Keratinocyte (primary cell): ENCODE results near the gene PTMS. TPM values are rescaled to one million over a fixed set of nuclear protein-coding genes. Genes with fewer than 3 reads are reported as not detected.

ENCODE experiments used
- DNase-seq: peaks from one replicate; pipeline ENCODE4 v3.0.0-alpha.2; 2011; ENCODE audit warnings: low read depth, missing footprints, low spot score
- FAIRE-seq: peaks from 2 replicates; lab custom pipeline; 2011; peaks lifted over from hg19 to GRCh38; lab: Jason Lieb, UNC
- H2AFZ ChIP-seq: 2 replicates; pipeline ENCODE4 v1.6.0; 2012; ENCODE audit warnings: low read length, control low read depth, inconsistent platforms; ENCODE audit not compliant: control insufficient read depth
- H3K27ac ChIP-seq: 2 replicates; pipeline ENCODE4 v1.5.1; 2011; ENCODE audit warnings: low read length; ENCODE audit not compliant: control insufficient read depth, insufficient read depth
- H3K27me3 ChIP-seq: 3 replicates; pipeline ENCODE4 v1.6.0; 2011; ENCODE audit warnings: low read length; ENCODE audit not compliant: control insufficient read depth, insufficient read depth; ENCODE audit errors: extremely low read depth
- H3K36me3 ChIP-seq, 2 experiments: 2 replicates in 1 of 2; 3 replicates in 1 of 2; pipeline ENCODE4 v1.5.1; 2011; ENCODE audit warnings: low read length in 2 of 2, mild to moderate bottlenecking in 1 of 2; ENCODE audit not compliant: control insufficient read depth in 2 of 2, insufficient read depth in 2 of 2; ENCODE audit errors: extremely low read depth in 1 of 2
- H3K4me1 ChIP-seq: 3 replicates; pipeline ENCODE4 v1.5.1; 2011; ENCODE audit warnings: low read length; ENCODE audit not compliant: control insufficient read depth, insufficient read depth; ENCODE audit errors: extremely low read depth
- H3K4me2 ChIP-seq: 3 replicates; pipeline ENCODE4 v1.6.0; 2011; ENCODE audit warnings: low read depth, low read length; ENCODE audit not compliant: control insufficient read depth, insufficient read depth; ENCODE audit errors: extremely low read depth
- H3K4me3 ChIP-seq, 3 experiments: fragments of 200-600 bp in 1 of 3; sonication (generic) in 1 of 3; 2 replicates in 2 of 3; 3 replicates in 1 of 3; pipeline ENCODE4 v1.5.1; 2011 to 2016; ENCODE audit warnings: low read length in 3 of 3, mild to moderate bottlenecking in 3 of 3, control low read depth in 2 of 3, inconsistent platforms in 1 of 3, low read depth in 1 of 3, mixed read lengths in 1 of 3, mixed run types in 1 of 3, moderate library complexity in 1 of 3; ENCODE audit not compliant: control insufficient read depth in 2 of 3, insufficient read depth in 2 of 3; ENCODE audit errors: extremely low read depth in 1 of 3
- H3K79me2 ChIP-seq: 2 replicates; pipeline ENCODE4 v1.6.0; 2012; ENCODE audit warnings: low read length; ENCODE audit not compliant: control insufficient read depth, insufficient read depth
- H3K9ac ChIP-seq: 3 replicates; pipeline ENCODE4 v1.6.0; 2011; ENCODE audit warnings: low read length; ENCODE audit not compliant: control insufficient read depth, insufficient read depth; ENCODE audit errors: extremely low read depth
- H3K9me1 ChIP-seq: 3 replicates; pipeline ENCODE4 v1.6.0; 2011; ENCODE audit warnings: low read length; ENCODE audit not compliant: control insufficient read depth, insufficient read depth; ENCODE audit errors: extremely low read depth
- H3K9me3 ChIP-seq: 2 replicates; pipeline ENCODE4 v1.5.1; 2012; ENCODE audit warnings: low read depth, low read length; ENCODE audit not compliant: control insufficient read depth
- H4K20me1 ChIP-seq: 3 replicates; pipeline ENCODE4 v1.6.0; 2011; ENCODE audit warnings: low read length; ENCODE audit not compliant: control insufficient read depth, insufficient read depth; ENCODE audit errors: extremely low read depth
- EZH2 ChIP-seq: IDR thresholded peaks from one replicate; pipeline ENCODE4 v1.6.1; 2012; ENCODE audit warnings: inconsistent platforms, mild to moderate bottlenecking, low read length, moderate library complexity
- dilution Hi-C: fragments of 300-500 bp; cut with MboI; formaldehyde crosslinking; loops from one replicate; pipeline ENCODE4 v1.7.0; 2020; ENCODE audit warnings: low sequenced_read_pairs; ENCODE audit not compliant: extremely low pct_ligation_motif_present
- polyA plus RNA-seq, 5 experiments: library from polyadenylated mRNA; depleted of rRNA in 3 of 5; stranded (reverse) in 3 of 5; stranded (forward) in 1 of 5; unstranded in 1 of 5; fragments of >200 nt; gene quantifications; 1 replicate in 1 of 5; 2 replicates in 3 of 5; 3 replicates in 1 of 5; pipeline versions ENCODE4 v1.2.1 to v1.2.3, GENCODE V29; 2011 to 2012; ENCODE audit warnings: missing spikeins in 2 of 5, low read depth in 1 of 5, low replicate concordance in 1 of 5
- TF ChIP-seq, protein P1 (sequence below), 3 experiments: IDR thresholded peaks in 1 of 3; conservative IDR thresholded peaks in 1 of 3; optimal IDR thresholded peaks in 1 of 3; 2 replicates in 2 of 3; 3 replicates in 1 of 3; pipeline versions ENCODE3 to v1.5.1; 2011; ENCODE audit warnings: low read length in 3 of 3, mild to moderate bottlenecking in 3 of 3, moderate library complexity in 2 of 3, control low read depth in 1 of 3, inconsistent platforms in 1 of 3; ENCODE audit not compliant: insufficient read depth in 2 of 3; ENCODE audit errors: extremely low read depth in 1 of 3

Gene PTMS
- polyA plus RNA-seq, 1 donor (not counting 4 experiments of a cell fraction or from before 2014, with no cell fraction given), result 119 TPM

DNA sequence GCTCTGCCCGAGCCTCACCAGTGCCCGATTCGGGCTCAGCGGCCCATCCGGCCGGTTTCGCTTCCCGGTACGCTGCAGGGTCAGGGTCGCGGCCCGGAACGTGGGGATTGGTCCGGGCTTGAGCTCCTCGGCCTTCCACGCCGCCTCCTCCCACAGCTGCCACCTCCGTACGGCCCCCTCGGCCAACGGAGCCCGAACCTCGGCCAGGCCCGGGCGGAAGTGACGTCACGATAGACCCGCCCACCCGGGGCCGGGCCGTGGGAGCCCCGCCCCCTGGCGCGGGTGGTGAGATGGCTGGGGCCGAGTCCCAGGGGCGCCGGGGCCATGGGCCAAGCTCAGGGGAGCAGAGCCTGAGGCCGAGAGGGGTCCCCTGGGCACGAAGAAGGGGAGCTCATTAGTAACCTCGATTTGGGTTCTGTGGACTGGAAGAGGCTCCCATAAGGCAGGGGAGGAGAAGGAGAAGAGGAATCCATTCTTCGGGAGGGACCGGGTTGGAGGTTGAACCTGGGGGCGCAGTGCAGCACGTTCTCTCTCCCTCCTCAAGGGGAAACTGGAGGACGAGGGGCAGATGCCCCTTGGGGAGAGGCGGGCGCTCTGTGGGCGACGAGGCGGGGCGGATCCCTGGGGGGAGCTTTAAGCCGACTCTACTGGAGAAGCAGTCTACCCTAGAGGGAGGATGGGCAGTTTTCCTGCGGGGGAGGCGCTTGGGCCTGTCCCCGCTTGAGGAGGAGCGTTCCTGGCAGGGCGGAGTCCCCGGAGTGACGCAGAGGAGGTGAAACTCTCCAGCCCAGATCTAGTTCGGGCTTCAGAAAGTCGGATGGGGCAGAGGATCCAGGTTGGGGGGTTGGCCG lies 13.0 kb upstream of the PTMS start, which contains the start of gene MLF2:
TSS of gene MLF2 (minus strand) at position 221 of the 851 bp plus-strand sequence. CDS start 807 bp downstream, outside the sequence.
- TF ChIP-seq, protein P1, sequence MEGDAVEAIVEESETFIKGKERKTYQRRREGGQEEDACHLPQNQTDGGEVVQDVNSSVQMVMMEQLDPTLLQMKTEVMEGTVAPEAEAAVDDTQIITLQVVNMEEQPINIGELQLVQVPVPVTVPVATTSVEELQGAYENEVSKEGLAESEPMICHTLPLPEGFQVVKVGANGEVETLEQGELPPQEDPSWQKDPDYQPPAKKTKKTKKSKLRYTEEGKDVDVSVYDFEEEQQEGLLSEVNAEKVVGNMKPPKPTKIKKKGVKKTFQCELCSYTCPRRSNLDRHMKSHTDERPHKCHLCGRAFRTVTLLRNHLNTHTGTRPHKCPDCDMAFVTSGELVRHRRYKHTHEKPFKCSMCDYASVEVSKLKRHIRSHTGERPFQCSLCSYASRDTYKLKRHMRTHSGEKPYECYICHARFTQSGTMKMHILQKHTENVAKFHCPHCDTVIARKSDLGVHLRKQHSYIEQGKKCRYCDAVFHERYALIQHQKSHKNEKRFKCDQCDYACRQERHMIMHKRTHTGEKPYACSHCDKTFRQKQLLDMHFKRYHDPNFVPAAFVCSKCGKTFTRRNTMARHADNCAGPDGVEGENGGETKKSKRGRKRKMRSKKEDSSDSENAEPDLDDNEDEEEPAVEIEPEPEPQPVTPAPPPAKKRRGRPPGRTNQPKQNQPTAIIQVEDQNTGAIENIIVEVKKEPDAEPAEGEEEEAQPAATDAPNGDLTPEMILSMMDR (optimal IDR thresholded peaks at IDR 0.05 in 1 of 3, IDR thresholded peaks at IDR 0.05 in 1 of 3, conservative IDR thresholded peaks at IDR 0.05 in 1 of 3; ENCODE audit: extremely low read depth in 1 of 3, insufficient read depth in 2 of 3, low read length in 3 of 3), result peak in 1 of 3 experiments; percentile 89
- TF ChIP-seq EZH2, result no peak
- H3K27ac ChIP-seq, result peak within 1 kb of the TSS; percentile 99
- H3K9me3 ChIP-seq, result no peaks in the 10 kb centered on the region
- H3K4me1 ChIP-seq, result peaks cover 25% of the 10 kb centered on the region
- peak within 1 kb of the TSS; percentile 93 to 94 (median 94) for H3K4me3 ChIP-seq
- peaks cover 31% of the 10 kb centered on the region for H3K79me2 ChIP-seq
- peaks cover 17 to 36% of the 10 kb centered on the region in 2 experiments for H3K36me3 ChIP-seq
- H2AFZ ChIP-seq, result peak within 1 kb of the TSS; percentile 94
- dilution Hi-C loops, result no loop called here
- peak within 1 kb of the TSS; percentile 97 for H3K9ac ChIP-seq
- H3K9me1 ChIP-seq, result no peaks in the 10 kb centered on the region
- FAIRE-seq (peak; percentile 87), DNase-seq (peak; percentile 95)
- H3K4me2 ChIP-seq, result peak within 1 kb of the TSS; percentile 90
- H3K27me3 ChIP-seq, result no peaks in the 10 kb centered on the region
- H4K20me1 ChIP-seq, result peaks cover 2% of the 10 kb centered on the region

DNA sequence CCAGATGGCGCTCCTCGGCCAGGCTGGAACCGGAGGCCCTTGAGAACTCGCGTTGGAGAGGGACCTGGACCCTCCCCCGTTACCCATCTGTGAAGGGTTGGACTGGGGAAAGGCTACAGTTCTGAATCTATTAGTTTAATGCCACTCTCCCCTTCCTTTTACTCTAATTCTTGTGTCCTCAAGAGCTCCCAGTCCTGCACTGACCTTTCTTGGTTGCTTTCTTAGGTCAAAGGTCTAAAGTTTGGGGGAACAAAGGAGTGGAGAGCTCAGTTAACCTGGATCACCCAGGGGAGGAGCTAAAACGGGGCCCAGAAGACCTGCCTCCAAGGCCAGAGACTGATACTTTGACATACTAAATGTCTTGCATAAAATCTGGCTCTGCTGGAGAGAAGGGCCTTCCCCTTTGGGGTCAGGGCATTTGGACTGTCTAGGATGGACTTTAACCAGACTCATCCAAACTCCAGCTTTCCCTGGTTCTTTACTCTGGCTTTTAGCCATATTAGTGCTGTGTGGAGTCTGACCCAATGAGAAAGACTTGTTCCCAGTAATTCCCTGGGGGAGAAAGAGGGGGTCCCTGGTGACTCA lies 12.3 kb upstream of the PTMS start:
- no peaks in the 10 kb centered on the region for H3K27me3 ChIP-seq
- dilution Hi-C loops, result no loop called here
- peaks cover 14 to 28% of the 10 kb centered on the region in 2 experiments for H3K36me3 ChIP-seq
- no peaks in the 10 kb centered on the region for H3K9me3 ChIP-seq
- H3K79me2 ChIP-seq, result peaks cover 30% of the 10 kb centered on the region
- H3K4me3 ChIP-seq, result no peak overlapping the region
- DNase-seq (no peak), FAIRE-seq (no peak)
- H3K9ac ChIP-seq, result no peak overlapping the region
- H3K4me2 ChIP-seq, result no peak overlapping the region
- no peaks in the 10 kb centered on the region for H3K9me1 ChIP-seq
- no peak overlapping the region for H2AFZ ChIP-seq
- TF ChIP-seq, protein P1 (optimal IDR thresholded peaks at IDR 0.05 in 1 of 3, IDR thresholded peaks at IDR 0.05 in 1 of 3, conservative IDR thresholded peaks at IDR 0.05 in 1 of 3; ENCODE audit: extremely low read depth in 1 of 3, insufficient read depth in 2 of 3, low read length in 3 of 3), result peak in 2 of 3 experiments; percentile 94 to 96
- TF ChIP-seq EZH2, result no peak
- peaks cover 25% of the 10 kb centered on the region for H3K4me1 ChIP-seq
- H3K27ac ChIP-seq, result no peak overlapping the region
- H4K20me1 ChIP-seq, result peaks cover 2% of the 10 kb centered on the region
